Gastrocnemius medialis (tissue), 4 donors: ENCODE results near the gene DUOX1.

Source experiments
- POLR2A ChIP-seq, 2 donors: fragments of 450-650 bp; IDR thresholded peaks; one replicate each; pipeline ENCODE4 v1.6.1; 2017; ENCODE audit warnings: antibody characterized with exemption in 2 of 2, mild to moderate bottlenecking in 2 of 2, moderate library complexity in 2 of 2
- TF ChIP-seq, protein P1 (sequence below), 5 experiments: fragments of 450-650 bp in 3 of 5; fragments of 200-600 bp in 2 of 5; sonication (generic) in 2 of 5; IDR thresholded peaks in 4 of 5; conservative IDR thresholded peaks in 1 of 5; 1 replicate in 4 of 5; 2 replicates in 1 of 5; pipeline ENCODE4 v1.5.1; 2016 to 2019; ENCODE audit warnings: antibody characterized with exemption in 5 of 5, mild to moderate bottlenecking in 3 of 5, moderate library complexity in 3 of 5

- TF ChIP-seq POLR2A (IDR thresholded peaks at IDR 0.05) = no peak
- TF ChIP-seq, protein P1, sequence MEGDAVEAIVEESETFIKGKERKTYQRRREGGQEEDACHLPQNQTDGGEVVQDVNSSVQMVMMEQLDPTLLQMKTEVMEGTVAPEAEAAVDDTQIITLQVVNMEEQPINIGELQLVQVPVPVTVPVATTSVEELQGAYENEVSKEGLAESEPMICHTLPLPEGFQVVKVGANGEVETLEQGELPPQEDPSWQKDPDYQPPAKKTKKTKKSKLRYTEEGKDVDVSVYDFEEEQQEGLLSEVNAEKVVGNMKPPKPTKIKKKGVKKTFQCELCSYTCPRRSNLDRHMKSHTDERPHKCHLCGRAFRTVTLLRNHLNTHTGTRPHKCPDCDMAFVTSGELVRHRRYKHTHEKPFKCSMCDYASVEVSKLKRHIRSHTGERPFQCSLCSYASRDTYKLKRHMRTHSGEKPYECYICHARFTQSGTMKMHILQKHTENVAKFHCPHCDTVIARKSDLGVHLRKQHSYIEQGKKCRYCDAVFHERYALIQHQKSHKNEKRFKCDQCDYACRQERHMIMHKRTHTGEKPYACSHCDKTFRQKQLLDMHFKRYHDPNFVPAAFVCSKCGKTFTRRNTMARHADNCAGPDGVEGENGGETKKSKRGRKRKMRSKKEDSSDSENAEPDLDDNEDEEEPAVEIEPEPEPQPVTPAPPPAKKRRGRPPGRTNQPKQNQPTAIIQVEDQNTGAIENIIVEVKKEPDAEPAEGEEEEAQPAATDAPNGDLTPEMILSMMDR (IDR thresholded peaks at IDR 0.05 in 4 of 5, conservative IDR thresholded peaks at IDR 0.05 in 1 of 5) = no peak
Observed at GRCh38 chr15:45112143-45112590, 17.6 kb upstream of the DUOX1 start.
